Measurements from ENCODE around the gene CFAP90. TPM values are rescaled to one million over a fixed set of nuclear protein-coding genes. Genes with fewer than 3 reads are reported as not detected.

Gene CFAP90
- total RNA-seq, 1 donor, result not detected

DNA sequence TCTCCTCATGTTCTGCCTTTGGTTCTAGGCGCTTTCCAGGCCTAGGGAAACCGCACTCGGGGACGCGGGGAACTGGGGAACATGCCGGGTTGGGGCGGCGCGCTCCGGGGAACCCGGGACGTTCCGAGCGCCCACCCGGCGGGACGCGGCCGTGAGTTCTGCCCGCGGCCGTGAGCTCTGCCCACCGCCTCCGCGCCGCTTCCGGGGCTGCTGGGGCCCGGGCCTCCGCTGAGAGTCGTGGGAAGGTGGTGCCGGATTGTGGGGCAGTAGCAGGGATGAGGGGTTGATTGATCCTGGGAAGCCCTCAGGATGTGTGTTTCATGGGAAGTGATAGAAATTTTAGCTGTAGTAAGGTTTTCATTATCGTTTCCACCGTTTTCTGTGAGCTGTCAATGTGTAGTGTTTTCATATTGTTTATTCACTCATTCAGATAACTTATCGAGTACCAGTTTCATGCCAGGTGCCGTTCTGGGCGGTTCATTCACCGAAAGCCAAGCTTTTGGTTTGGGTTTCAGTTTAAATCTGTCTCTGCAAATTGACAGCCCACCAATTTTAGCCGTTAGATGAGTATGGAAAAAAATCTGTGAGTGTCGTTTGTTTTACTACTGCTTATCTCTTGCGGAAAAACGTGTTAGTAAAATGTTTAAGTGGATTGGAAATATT, 18.7 kb upstream of the CFAP90 start:
- no peak for DNase-seq (ENCODE audit: low read depth)
- peak overlapping the region; percentile 85 for H3K4me3 ChIP-seq (ENCODE audit: low read depth, low read length)
- TF ChIP-seq, protein P1, sequence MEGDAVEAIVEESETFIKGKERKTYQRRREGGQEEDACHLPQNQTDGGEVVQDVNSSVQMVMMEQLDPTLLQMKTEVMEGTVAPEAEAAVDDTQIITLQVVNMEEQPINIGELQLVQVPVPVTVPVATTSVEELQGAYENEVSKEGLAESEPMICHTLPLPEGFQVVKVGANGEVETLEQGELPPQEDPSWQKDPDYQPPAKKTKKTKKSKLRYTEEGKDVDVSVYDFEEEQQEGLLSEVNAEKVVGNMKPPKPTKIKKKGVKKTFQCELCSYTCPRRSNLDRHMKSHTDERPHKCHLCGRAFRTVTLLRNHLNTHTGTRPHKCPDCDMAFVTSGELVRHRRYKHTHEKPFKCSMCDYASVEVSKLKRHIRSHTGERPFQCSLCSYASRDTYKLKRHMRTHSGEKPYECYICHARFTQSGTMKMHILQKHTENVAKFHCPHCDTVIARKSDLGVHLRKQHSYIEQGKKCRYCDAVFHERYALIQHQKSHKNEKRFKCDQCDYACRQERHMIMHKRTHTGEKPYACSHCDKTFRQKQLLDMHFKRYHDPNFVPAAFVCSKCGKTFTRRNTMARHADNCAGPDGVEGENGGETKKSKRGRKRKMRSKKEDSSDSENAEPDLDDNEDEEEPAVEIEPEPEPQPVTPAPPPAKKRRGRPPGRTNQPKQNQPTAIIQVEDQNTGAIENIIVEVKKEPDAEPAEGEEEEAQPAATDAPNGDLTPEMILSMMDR (IDR thresholded peaks at IDR 0.05; ENCODE audit: insufficient read depth, low read length), result no peak

DNA sequence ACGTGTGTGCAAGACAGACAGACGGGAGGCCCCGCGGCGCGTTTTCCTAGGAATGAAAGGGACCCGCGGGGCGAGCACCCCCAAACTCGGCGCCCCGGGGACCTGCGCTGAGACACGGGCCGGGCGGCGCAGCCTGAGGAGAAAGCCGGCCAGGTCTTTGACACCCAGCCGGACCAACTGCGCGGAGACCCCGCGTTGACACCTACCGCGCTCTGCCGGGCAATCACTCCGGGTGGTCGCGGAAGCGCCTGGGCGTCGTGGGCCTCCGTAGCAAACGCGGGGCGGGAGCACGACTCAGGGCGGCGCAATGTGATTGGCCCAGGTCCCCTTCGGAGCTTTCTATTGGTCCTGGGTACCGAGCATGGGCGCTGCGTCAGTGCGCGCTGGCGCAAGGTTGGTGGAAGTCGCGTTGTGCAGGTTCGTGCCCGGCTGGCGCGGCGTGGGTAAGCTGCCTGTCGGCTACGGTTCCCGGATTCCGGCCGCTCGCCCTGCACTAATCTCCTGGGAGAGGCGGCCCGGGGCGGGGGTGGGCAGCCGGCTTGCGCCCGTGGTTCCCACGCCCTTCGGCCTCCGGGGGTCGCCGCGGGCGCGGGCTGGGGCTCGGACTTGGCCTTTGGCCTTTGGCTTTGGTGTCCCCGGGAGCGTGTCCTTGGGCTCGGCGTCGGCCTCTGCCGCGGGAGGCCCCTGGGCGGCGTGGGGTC, 18.0 kb upstream of the CFAP90 start, which contains the start of the genes FASTKD3 and MTRR:
Gene FASTKD3 (minus strand): TSS at position 259 of the 701 bp plus-strand sequence. CDS start 948 bp downstream, outside the sequence.
Gene MTRR (plus strand): TSS at position 376 of the 701 bp plus-strand sequence. CDS start 1,647 bp downstream, outside the sequence.
- TF ChIP-seq, protein P1 (IDR thresholded peaks at IDR 0.05; ENCODE audit: insufficient read depth, low read length), result no peak
- H3K4me3 ChIP-seq (ENCODE audit: low read depth, low read length), result peak within 1 kb of the TSS; percentile 85
- DNase-seq (ENCODE audit: low read depth), result peak; percentile 91

DNA sequence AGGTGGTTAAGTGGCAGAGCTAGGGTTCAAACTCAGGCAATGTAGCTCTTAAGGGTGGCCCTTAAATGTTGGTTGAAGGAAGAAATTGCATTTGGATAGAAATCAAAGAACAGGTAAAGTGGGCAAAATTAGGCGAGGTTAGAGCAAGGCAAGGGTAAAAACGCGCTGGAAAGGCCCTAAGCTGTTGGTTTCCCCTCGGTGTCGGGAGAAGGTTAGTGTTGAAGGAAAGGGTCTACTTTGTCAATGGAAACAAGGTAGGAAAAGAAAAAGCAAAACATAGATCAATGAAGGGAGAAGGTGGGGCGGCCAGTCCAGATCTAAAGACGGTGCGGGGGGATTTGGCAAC, 17.5 kb upstream of the CFAP90 start:
- TF ChIP-seq, protein P1 (IDR thresholded peaks at IDR 0.05; ENCODE audit: insufficient read depth, low read length), result no peak
- no peak for DNase-seq (ENCODE audit: low read depth)
- H3K4me3 ChIP-seq (ENCODE audit: low read depth, low read length), result peak overlapping the region; percentile 85

DNA sequence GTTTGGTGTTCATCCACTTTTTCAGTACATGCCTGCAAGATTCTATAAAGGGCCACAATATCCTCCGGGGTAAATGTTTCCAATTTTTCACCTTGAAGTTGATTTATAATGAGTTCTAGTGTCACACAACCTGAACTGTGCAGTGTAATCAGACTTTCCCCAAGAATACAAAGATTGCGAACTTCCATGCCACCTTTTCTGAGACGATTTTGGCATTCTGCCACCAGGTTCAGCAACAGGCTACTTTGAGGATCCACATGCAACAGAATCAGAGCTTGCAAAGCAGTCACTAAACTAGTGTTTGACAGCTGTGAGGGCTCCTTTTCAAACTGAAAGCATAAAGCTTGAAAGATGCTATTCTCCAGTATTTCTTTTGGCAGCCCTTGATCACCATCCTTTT, 16.3 kb upstream of the CFAP90 start:
- no peak for DNase-seq (ENCODE audit: low read depth)
- TF ChIP-seq, protein P1 (IDR thresholded peaks at IDR 0.05; ENCODE audit: insufficient read depth, low read length), result no peak

DNA sequence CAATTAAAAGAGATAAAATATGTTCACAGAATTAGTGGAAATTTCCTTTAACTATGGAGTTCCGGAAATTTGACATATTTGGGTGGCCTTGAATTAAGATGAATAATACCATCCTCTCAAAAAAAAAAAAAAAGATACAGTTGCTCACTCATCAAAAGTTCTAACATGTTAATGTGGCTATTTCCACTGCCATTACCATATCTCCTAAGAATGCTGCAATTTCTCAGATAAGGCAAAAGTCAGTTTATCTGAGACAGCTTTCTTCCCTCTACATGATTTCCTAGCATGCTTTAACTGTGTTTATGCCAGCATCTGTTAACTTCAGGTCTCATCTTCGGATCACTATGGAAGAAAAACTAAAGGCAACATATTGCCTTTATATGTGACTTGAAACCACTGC, 15.3 kb upstream of the CFAP90 start:
- DNase-seq (ENCODE audit: low read depth), result no peak
- H3K4me3 ChIP-seq (ENCODE audit: low read depth, low read length), result no peak overlapping the region
- TF ChIP-seq, protein P1 (IDR thresholded peaks at IDR 0.05; ENCODE audit: insufficient read depth, low read length), result no peak

More for the DNA sequence above, 16.3 kb upstream of the CFAP90 start:
- H3K4me3 ChIP-seq (ENCODE audit: low read depth, low read length), result no peak overlapping the region

DNA sequence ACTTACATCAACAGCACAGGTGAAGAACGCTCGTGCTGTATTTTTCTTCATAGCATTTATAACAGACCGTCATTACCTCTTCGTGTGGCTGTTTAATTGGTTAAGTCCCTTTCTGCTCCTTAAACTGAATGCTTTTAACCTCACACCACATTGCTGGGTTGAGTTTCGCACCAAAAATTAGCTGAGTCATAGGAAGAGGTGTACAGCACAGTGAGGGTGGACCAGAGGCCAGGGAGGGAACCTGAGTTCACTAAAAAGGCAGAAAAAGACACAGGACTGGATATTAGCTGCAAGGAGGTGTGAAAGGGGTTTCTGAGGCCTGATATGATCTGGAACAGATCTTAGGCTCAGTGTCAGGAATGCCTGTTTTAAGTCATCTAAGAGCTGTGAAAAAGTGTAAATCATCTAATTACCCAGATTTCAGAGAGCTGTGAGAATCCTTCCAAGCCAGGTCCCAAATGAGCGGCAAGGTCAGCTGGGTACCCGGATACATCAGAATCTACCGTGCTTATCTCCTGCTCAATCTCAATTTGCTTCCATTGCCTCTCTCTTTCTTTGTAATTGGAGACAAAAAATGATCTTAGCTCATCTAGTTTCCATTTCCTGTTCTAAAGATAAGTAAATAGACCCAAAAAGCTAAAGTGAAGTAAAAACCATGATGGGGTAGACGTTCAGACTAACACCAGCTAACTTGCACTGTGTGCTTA, 7.1 kb upstream of the CFAP90 start:
- no peak for DNase-seq (ENCODE audit: low read depth)
- TF ChIP-seq, protein P1 (IDR thresholded peaks at IDR 0.05; ENCODE audit: insufficient read depth, low read length), result no peak
- H3K4me3 ChIP-seq (ENCODE audit: low read depth, low read length), result no peak overlapping the region
